ENCODE results near the gene MC3R.

MC3R gene

DNA sequence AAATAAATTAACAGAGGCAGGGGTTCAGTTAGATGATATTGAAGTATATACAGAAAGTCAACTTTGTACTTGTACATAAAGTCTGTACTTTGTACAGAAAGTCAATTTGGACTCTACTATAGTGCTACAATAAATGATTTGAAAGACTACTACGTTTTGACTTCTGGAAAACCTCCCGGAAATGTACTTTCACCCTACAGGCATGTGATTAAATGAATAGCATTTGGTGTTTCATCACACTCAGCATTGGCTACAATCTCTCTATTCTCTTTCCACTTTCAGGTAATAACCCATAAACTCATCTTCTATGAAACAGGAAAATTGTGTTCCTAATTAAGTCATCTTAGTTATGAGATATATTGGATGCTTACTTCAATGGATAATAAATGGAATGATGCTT is 25.6 kb upstream of the MC3R start:
- no peak overlapping the region for H2AFZ ChIP-seq (ENCODE audit: low read length)
- no peaks in the 10 kb centered on the region for H3K9me2 ChIP-seq (replicated peaks; ENCODE audit: insufficient read depth, low read length)
- H3F3A ChIP-seq (ENCODE audit: insufficient read depth, low read length): no peaks in the 10 kb centered on the region
- H3K4me3 ChIP-seq (ENCODE audit: low read length): no peak overlapping the region
- H3K4me1 ChIP-seq (ENCODE audit: low read length): no peaks in the 10 kb centered on the region
- H3K27me3 ChIP-seq (replicated peaks; ENCODE audit: insufficient read depth, low read length): no peaks in the 10 kb centered on the region
- no peaks in the 10 kb centered on the region for H3K79me2 ChIP-seq (ENCODE audit: low read length)
- H3K4me2 ChIP-seq (ENCODE audit: low read depth, low read length): no peak overlapping the region
- DNase-seq: no peak
- no peaks in the 10 kb centered on the region for H3K36me3 ChIP-seq (replicated peaks; ENCODE audit: insufficient read depth, low read length)
- no peaks in the 10 kb centered on the region; the same call in 1 of the 2 replicates for H4K20me1 ChIP-seq (ENCODE audit: insufficient read depth, low read length)
- H3K9me3 ChIP-seq (replicated peaks; ENCODE audit: insufficient read depth, low read length): no peaks in the 10 kb centered on the region
- no peak overlapping the region for H3K9ac ChIP-seq (ENCODE audit: low read length)
- no peak overlapping the region for H3K27ac ChIP-seq (ENCODE audit: low read length)
- TF ChIP-seq EZH2phosphoT487 (IDR thresholded peaks at IDR 0.05; ENCODE audit: low read length) (no peak), EZH2 (optimal IDR thresholded peaks at IDR 0.05; ENCODE audit: low read depth, low read length) (no peak)
- TF ChIP-seq, protein P1, sequence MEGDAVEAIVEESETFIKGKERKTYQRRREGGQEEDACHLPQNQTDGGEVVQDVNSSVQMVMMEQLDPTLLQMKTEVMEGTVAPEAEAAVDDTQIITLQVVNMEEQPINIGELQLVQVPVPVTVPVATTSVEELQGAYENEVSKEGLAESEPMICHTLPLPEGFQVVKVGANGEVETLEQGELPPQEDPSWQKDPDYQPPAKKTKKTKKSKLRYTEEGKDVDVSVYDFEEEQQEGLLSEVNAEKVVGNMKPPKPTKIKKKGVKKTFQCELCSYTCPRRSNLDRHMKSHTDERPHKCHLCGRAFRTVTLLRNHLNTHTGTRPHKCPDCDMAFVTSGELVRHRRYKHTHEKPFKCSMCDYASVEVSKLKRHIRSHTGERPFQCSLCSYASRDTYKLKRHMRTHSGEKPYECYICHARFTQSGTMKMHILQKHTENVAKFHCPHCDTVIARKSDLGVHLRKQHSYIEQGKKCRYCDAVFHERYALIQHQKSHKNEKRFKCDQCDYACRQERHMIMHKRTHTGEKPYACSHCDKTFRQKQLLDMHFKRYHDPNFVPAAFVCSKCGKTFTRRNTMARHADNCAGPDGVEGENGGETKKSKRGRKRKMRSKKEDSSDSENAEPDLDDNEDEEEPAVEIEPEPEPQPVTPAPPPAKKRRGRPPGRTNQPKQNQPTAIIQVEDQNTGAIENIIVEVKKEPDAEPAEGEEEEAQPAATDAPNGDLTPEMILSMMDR (IDR thresholded peaks at IDR 0.05; ENCODE audit: low read length): no peak

DNA sequence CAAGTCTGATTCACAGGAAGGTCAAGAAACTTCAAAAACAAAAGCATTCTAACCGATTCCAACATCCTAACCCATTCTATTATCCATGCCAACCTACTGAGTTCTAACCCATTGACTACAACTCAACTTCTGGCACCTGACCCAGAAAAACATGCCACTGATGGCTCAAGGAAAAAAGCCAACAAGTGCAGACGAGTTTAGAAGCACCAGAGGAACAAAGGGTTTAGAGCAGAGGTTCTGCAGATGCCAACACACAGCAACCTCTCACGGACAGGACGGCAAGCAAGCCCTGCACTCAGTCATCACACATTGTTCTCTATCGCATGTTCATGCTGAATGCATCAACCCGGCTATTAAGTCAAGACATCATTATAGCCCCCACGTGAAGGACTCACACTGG is 25.2 kb upstream of the MC3R start:
- H3K79me2 ChIP-seq (ENCODE audit: low read length): no peaks in the 10 kb centered on the region
- no peak overlapping the region for H3K4me3 ChIP-seq (ENCODE audit: low read length)
- no peaks in the 10 kb centered on the region for H3K4me1 ChIP-seq (ENCODE audit: low read length)
- H3K9me2 ChIP-seq (replicated peaks; ENCODE audit: insufficient read depth, low read length): no peaks in the 10 kb centered on the region
- no peak overlapping the region for H3K9ac ChIP-seq (ENCODE audit: low read length)
- H3K9me3 ChIP-seq (replicated peaks; ENCODE audit: insufficient read depth, low read length): no peaks in the 10 kb centered on the region
- H3K4me2 ChIP-seq (ENCODE audit: low read depth, low read length): no peak overlapping the region
- no peaks in the 10 kb centered on the region for H3F3A ChIP-seq (ENCODE audit: insufficient read depth, low read length)
- DNase-seq: no peak
- no peaks in the 10 kb centered on the region for H3K27me3 ChIP-seq (replicated peaks; ENCODE audit: insufficient read depth, low read length)
- no peak overlapping the region for H3K27ac ChIP-seq (ENCODE audit: low read length)
- H3K36me3 ChIP-seq (replicated peaks; ENCODE audit: insufficient read depth, low read length): no peaks in the 10 kb centered on the region
- no peak overlapping the region for H2AFZ ChIP-seq (ENCODE audit: low read length)
- H4K20me1 ChIP-seq (ENCODE audit: insufficient read depth, low read length): no peaks in the 10 kb centered on the region; the same call in 1 of the 2 replicates
- TF ChIP-seq EZH2 (optimal IDR thresholded peaks at IDR 0.05; ENCODE audit: low read depth, low read length): no peak
- no peak for TF ChIP-seq EZH2phosphoT487 (IDR thresholded peaks at IDR 0.05; ENCODE audit: low read length)
- TF ChIP-seq, protein P1 (IDR thresholded peaks at IDR 0.05; ENCODE audit: low read length): no peak

DNA sequence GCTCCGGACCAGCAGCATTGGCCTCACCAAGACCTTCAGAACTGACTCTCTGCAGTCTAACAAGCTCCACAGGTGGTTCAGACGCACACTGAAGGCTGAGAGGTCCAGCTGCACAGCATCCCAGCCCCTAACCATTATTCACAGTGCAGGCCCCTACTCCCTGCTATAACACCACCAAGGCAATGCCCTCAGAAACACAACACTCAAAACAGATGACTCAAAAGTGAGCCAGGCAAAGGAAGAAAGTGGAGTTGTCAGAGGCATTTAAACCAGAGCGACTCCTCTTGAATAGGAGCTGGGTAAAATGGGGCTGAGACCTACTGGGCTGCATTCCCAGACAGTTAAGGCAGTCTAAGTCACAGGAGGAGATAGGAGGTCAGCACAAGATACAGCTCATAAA is 20.5 kb upstream of the MC3R start:
- no peaks in the 10 kb centered on the region for H3K36me3 ChIP-seq (replicated peaks; ENCODE audit: insufficient read depth, low read length)
- no peak overlapping the region for H3K9ac ChIP-seq (ENCODE audit: low read length)
- H3K4me2 ChIP-seq (ENCODE audit: low read depth, low read length): no peak overlapping the region
- no peaks in the 10 kb centered on the region for H3K9me2 ChIP-seq (replicated peaks; ENCODE audit: insufficient read depth, low read length)
- H3K79me2 ChIP-seq (ENCODE audit: low read length): no peaks in the 10 kb centered on the region
- H3K27me3 ChIP-seq (replicated peaks; ENCODE audit: insufficient read depth, low read length): no peaks in the 10 kb centered on the region
- no peaks in the 10 kb centered on the region for H3K9me3 ChIP-seq (replicated peaks; ENCODE audit: insufficient read depth, low read length)
- H4K20me1 ChIP-seq (ENCODE audit: insufficient read depth, low read length): no peaks in the 10 kb centered on the region
- H3K27ac ChIP-seq (ENCODE audit: low read length): no peak overlapping the region
- TF ChIP-seq EZH2phosphoT487 (IDR thresholded peaks at IDR 0.05; ENCODE audit: low read length): no peak
- TF ChIP-seq, protein P1 (IDR thresholded peaks at IDR 0.05; ENCODE audit: low read length): no peak
- no peak for TF ChIP-seq EZH2 (optimal IDR thresholded peaks at IDR 0.05; ENCODE audit: low read depth, low read length)
- no peak overlapping the region for H3K4me3 ChIP-seq (ENCODE audit: low read length)
- no peak for DNase-seq
- H3F3A ChIP-seq (ENCODE audit: insufficient read depth, low read length): no peaks in the 10 kb centered on the region
- no peak overlapping the region for H2AFZ ChIP-seq (ENCODE audit: low read length)
- H3K4me1 ChIP-seq (ENCODE audit: low read length): no peaks in the 10 kb centered on the region
